ENCODE data around the gene BCL6B.

BCL6B gene

DNA sequence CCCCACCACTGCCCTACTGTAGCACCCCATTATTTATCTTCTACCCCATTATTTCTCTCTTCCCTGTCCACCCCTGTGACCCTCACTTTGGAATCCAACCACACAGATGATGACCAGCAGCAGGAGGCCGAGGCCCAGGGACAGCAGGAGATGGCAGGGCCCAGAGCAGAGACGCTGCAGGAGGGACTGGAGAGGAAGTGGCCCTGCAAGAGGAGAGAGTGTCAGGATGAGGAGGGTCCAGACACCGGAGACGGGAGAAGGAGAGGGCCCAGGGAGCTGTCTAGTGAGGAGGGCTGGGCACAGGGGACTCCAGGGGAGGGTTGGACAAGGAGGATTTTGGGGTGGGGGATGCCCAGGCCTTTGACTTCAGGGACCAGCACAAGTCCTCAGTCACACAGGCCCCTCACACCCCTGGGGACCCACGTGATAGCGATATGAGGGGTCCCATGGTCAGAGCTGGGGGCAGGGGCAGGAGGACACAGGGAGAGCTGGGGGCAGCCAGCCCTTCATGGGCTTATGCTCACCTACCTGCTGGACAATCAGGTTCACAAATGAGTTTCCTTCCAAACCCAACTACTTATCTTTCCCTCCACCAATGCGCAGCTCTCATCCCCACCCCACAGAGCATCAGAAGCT, 55.2 kb downstream of the BCL6B start:
- TF ChIP-seq, protein P1, sequence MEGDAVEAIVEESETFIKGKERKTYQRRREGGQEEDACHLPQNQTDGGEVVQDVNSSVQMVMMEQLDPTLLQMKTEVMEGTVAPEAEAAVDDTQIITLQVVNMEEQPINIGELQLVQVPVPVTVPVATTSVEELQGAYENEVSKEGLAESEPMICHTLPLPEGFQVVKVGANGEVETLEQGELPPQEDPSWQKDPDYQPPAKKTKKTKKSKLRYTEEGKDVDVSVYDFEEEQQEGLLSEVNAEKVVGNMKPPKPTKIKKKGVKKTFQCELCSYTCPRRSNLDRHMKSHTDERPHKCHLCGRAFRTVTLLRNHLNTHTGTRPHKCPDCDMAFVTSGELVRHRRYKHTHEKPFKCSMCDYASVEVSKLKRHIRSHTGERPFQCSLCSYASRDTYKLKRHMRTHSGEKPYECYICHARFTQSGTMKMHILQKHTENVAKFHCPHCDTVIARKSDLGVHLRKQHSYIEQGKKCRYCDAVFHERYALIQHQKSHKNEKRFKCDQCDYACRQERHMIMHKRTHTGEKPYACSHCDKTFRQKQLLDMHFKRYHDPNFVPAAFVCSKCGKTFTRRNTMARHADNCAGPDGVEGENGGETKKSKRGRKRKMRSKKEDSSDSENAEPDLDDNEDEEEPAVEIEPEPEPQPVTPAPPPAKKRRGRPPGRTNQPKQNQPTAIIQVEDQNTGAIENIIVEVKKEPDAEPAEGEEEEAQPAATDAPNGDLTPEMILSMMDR (conservative IDR thresholded peaks at IDR 0.05; ENCODE audit: low read length), result no peak
- Histone ChIP-seq H3K27me3 (ENCODE audit: insufficient read depth, low read length, poor library complexity, severe bottlenecking) (no peaks in the 10 kb centered on the region), H2AFZ (ENCODE audit: low read length) (no peak overlapping the region), H3K9me3 (ENCODE audit: insufficient read depth, low read depth, low read length) (no peaks in the 10 kb centered on the region), H3F3A (ENCODE audit: low read depth) (no peaks in the 10 kb centered on the region), H3K4me2 (ENCODE audit: low read depth, low read length, poor library complexity, severe bottlenecking) (no peak overlapping the region), H3K36me3 (ENCODE audit: insufficient read depth, low read length) (no peaks in the 10 kb centered on the region), H3K4me3 (ENCODE audit: low read length, poor library complexity, severe bottlenecking) (no peak overlapping the region), H3K9ac (ENCODE audit: low read depth, low read length, poor library complexity, severe bottlenecking) (no peak overlapping the region), H3K4me1 (ENCODE audit: insufficient read depth, low read length, poor library complexity, severe bottlenecking) (peaks cover 4% of the 10 kb centered on the region), H3K9me2 (replicated peaks; ENCODE audit: low read depth, low read length) (no peaks in the 10 kb centered on the region), H4K20me1 (ENCODE audit: insufficient read depth, low read length, poor library complexity, severe bottlenecking) (no peaks in the 10 kb centered on the region), H3K79me2 (ENCODE audit: insufficient read depth, low read length) (no peaks in the 10 kb centered on the region)

DNA sequence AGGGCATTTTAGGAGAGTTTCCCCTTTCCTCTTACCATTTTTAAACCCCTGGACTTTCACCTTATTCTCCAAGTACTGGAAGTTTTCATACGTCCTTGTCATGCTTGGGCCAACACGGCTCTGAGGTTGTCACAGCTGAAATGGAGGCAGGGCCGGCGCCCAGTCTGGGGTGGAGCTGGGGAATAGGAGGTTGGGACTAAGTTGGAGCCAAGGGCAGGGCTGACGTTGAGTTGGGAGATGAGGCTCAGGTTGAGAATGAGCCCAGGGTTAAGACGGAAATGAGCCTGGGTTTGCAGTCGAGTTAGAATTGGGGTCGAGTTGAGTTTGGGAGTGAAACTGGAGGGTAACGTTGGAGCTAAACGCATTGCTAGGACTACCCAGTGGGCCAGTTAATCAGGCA, 55.9 kb downstream of the BCL6B start:
- H3F3A ChIP-seq (ENCODE audit: low read depth), result no peaks in the 10 kb centered on the region
- H3K4me1 ChIP-seq (ENCODE audit: insufficient read depth, low read length, poor library complexity, severe bottlenecking), result peaks cover 4% of the 10 kb centered on the region
- H3K79me2 ChIP-seq (ENCODE audit: insufficient read depth, low read length), result no peaks in the 10 kb centered on the region
- no peaks in the 10 kb centered on the region for H3K27me3 ChIP-seq (ENCODE audit: insufficient read depth, low read length, poor library complexity, severe bottlenecking)
- no peak overlapping the region for H3K9ac ChIP-seq (ENCODE audit: low read depth, low read length, poor library complexity, severe bottlenecking)
- H3K36me3 ChIP-seq (ENCODE audit: insufficient read depth, low read length), result no peaks in the 10 kb centered on the region
- no peak overlapping the region for H3K4me3 ChIP-seq (ENCODE audit: low read length, poor library complexity, severe bottlenecking)
- no peaks in the 10 kb centered on the region for H3K9me2 ChIP-seq (replicated peaks; ENCODE audit: low read depth, low read length)
- no peak overlapping the region for H3K4me2 ChIP-seq (ENCODE audit: low read depth, low read length, poor library complexity, severe bottlenecking)
- H4K20me1 ChIP-seq (ENCODE audit: insufficient read depth, low read length, poor library complexity, severe bottlenecking), result no peaks in the 10 kb centered on the region
- no peak for TF ChIP-seq EZH2phosphoT487 (IDR thresholded peaks at IDR 0.05; ENCODE audit: borderline replicate concordance)
- no peak overlapping the region for H2AFZ ChIP-seq (ENCODE audit: low read length)
- H3K9me3 ChIP-seq (ENCODE audit: insufficient read depth, low read depth, low read length), result no peaks in the 10 kb centered on the region
